DOHH2 (cell line): Measurements from ENCODE around the gene EPS15.

Experiments used
- EZH2phosphoT487 ChIP-seq: fragments of 200-600 bp; sonication (generic); IDR thresholded peaks from 2 replicates; pipeline ENCODE4 v1.6.1; 2017; ENCODE audit warnings: borderline replicate concordance, mild to moderate bottlenecking, antibody characterized with exemption, low read length, moderate library complexity, mixed read lengths
- TF ChIP-seq, protein P1 (sequence below): fragments of 200-600 bp; sonication (generic); IDR thresholded peaks from one replicate; pipeline ENCODE4 v1.5.1; 2014; ENCODE audit warnings: antibody characterized with exemption, mild to moderate bottlenecking, low read depth, low read length; ENCODE audit not compliant: poor library complexity, severe bottlenecking

DNA sequence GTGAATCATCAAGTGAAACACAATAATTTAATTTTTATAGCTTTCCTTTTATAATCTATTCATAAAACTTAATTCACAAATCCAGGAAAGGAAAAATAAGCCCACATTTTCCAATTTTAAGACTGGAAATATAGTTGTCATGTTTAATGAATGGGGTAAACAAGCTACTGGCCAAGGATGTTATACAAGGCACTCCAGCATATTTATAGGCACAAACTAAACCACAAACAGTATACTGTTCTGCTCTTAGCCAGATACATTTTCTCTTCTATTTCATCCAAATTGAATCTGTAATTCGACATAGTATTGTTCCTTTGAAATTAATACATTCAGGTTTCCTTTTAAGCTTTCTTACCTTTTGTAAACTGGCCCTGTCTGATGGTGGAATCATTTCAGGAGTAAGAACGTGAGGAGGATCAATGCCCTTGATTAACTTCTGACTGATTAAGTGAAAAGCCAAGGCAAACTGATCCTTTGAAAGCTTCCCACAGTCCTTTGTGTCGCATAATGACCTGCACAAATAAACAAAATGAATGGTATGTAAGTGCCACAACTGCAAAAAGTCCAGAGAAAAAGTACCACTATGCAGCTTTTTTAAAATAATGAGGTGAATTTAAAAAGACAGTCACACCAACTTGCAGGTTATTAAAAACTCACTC lies 74.4 kb downstream of the EPS15 start:
- TF ChIP-seq, protein P1, sequence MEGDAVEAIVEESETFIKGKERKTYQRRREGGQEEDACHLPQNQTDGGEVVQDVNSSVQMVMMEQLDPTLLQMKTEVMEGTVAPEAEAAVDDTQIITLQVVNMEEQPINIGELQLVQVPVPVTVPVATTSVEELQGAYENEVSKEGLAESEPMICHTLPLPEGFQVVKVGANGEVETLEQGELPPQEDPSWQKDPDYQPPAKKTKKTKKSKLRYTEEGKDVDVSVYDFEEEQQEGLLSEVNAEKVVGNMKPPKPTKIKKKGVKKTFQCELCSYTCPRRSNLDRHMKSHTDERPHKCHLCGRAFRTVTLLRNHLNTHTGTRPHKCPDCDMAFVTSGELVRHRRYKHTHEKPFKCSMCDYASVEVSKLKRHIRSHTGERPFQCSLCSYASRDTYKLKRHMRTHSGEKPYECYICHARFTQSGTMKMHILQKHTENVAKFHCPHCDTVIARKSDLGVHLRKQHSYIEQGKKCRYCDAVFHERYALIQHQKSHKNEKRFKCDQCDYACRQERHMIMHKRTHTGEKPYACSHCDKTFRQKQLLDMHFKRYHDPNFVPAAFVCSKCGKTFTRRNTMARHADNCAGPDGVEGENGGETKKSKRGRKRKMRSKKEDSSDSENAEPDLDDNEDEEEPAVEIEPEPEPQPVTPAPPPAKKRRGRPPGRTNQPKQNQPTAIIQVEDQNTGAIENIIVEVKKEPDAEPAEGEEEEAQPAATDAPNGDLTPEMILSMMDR = no peak
- TF ChIP-seq EZH2phosphoT487 = no peak
